PC-3 (cell line): ENCODE data around the gene N4BP3. TPM values are rescaled to one million over a fixed set of nuclear protein-coding genes. Genes with fewer than 3 reads are reported as not detected.

Experiments
- ATAC-seq: fragments of 200-7000 bp; cut with Tn5 transposase; 2 replicates; pipeline ENCODE4 v1.9.1; 2020; ENCODE audit warnings: mild to moderate bottlenecking, moderate library complexity
- BruUV-seq: library from RNA; stranded (reverse); fragments of 400-500 nt; replicated peaks from 2 replicates; lab custom pipeline; 2021; lab: Mats Ljungman, UMichigan
- CTCF ChIA-PET: fragments of 300-600 bp; sonication (Branson Sonifier 250); formaldehyde crosslinking; loops from one replicate; lab custom pipeline; 2022; ENCODE audit warnings: antibody characterized with exemption; lab: Charles Lee
- POLR2A ChIA-PET: fragments of 300-600 bp; sonication (Branson Sonifier 250); formaldehyde crosslinking; loops from one replicate; lab custom pipeline; 2022; ENCODE audit warnings: antibody characterized with exemption; ENCODE audit not compliant: unreplicated experiment; lab: Charles Lee
- DNase-seq: peaks from one replicate; pipeline ENCODE4 v3.0.0-alpha.2; 2015
- H2AFZ ChIP-seq: fragments of 300-600 bp; sonication (generic); 2 replicates; pipeline ENCODE4 v1.6.0; 2016; ENCODE audit warnings: antibody characterized with exemption, low read length
- H3F3A ChIP-seq: fragments of 300-600 bp; sonication (generic); one replicate; pipeline ENCODE4 v1.6.0; 2017; ENCODE audit warnings: antibody characterized with exemption, low read length, control low read depth, mild to moderate bottlenecking; ENCODE audit not compliant: unreplicated experiment
- H3K27ac ChIP-seq: fragments of 300-600 bp; sonication (generic); 2 replicates; pipeline ENCODE4 v1.5.1; 2016; ENCODE audit warnings: mild to moderate bottlenecking, low read length
- H3K27me3 ChIP-seq: fragments of 300-600 bp; sonication (generic); 2 replicates; pipeline ENCODE4 v1.6.1; 2016; ENCODE audit warnings: low read length, mixed read lengths
- H3K36me3 ChIP-seq: fragments of 300-600 bp; sonication (generic); 2 replicates; pipeline ENCODE4 v1.6.1; 2016; ENCODE audit warnings: low read depth, mixed run types, low read length, mixed read lengths
- H3K4me1 ChIP-seq: fragments of 300-600 bp; sonication (generic); 2 replicates; pipeline ENCODE4 v1.5.1; 2016; ENCODE audit warnings: low read length; ENCODE audit not compliant: insufficient read depth
- H3K4me2 ChIP-seq: fragments of 300-600 bp; sonication (generic); 2 replicates; pipeline ENCODE4 v1.6.0; 2016; ENCODE audit warnings: low read length
- H3K4me3 ChIP-seq: fragments of 300-600 bp; sonication (generic); 2 replicates; pipeline ENCODE4 v1.5.1; 2016; ENCODE audit warnings: mild to moderate bottlenecking, low read length, mixed read lengths
- H3K79me2 ChIP-seq: fragments of 300-600 bp; sonication (generic); 2 replicates; pipeline ENCODE4 v1.6.1; 2017; ENCODE audit warnings: low read length, mixed read lengths
- H3K9ac ChIP-seq: fragments of 300-600 bp; sonication (generic); 2 replicates; pipeline ENCODE4 v1.6.0; 2016; ENCODE audit warnings: mild to moderate bottlenecking, low read length
- H3K9me2 ChIP-seq: fragments of 300-600 bp; sonication (generic); replicated peaks from 2 replicates; pipeline ENCODE4 v1.6.1; 2016; ENCODE audit warnings: mixed run types, low read length, mixed read lengths
- H3K9me3 ChIP-seq: fragments of 300-600 bp; sonication (generic); 2 replicates; pipeline ENCODE4 v1.6.1; 2016; ENCODE audit warnings: low read length, mixed read lengths
- H4K20me1 ChIP-seq: fragments of 300-600 bp; sonication (generic); 2 replicates; pipeline ENCODE4 v1.6.1; 2016; ENCODE audit warnings: low read length, mixed read lengths
- CTCF ChIP-seq: fragments of 300-600 bp; sonication (generic); conservative IDR thresholded peaks from 2 replicates; pipeline ENCODE4 v1.5.1; 2017; ENCODE audit warnings: antibody characterized with exemption, low read depth, mild to moderate bottlenecking, low read length
- EZH2 ChIP-seq: fragments of 300-600 bp; sonication (generic); IDR thresholded peaks from one replicate; pipeline ENCODE4 v1.6.1; 2017; ENCODE audit warnings: antibody characterized with exemption, mild to moderate bottlenecking, low read length; ENCODE audit not compliant: unreplicated experiment
- EZH2phosphoT487 ChIP-seq: fragments of 300-600 bp; sonication (generic); IDR thresholded peaks from 2 replicates; pipeline ENCODE4 v1.6.1; 2018; ENCODE audit warnings: mild to moderate bottlenecking, antibody characterized with exemption, low read length, borderline replicate concordance
- intact Hi-C: fragments of 100-400 bp; cut with micrococcal nuclease; formaldehyde crosslinking; loops from 2 replicates; pipeline ENCODE4 v1.9.0; 2023
- total RNA-seq: library from RNA; depleted of rRNA; stranded (reverse); fragments of >200 nt; gene quantifications from 2 replicates; pipeline ENCODE4 v1.2.3, GENCODE V29; 2014

Gene N4BP3
- total RNA-seq, 1 experiment from 2014 or later: 0.36 TPM

- Histone ChIP-seq H3K27ac (no peak overlapping the region), H3K27me3 (no peaks in the 10 kb centered on the region), H3K79me2 (peaks cover 21% of the 10 kb centered on the region), H3K36me3 (peaks cover 38% of the 10 kb centered on the region), H3K9ac (no peak overlapping the region), H3K4me1 (peaks cover 21% of the 10 kb centered on the region), H3K9me2 (no peaks in the 10 kb centered on the region), H2AFZ (no peak overlapping the region), H3K4me3 (no peak overlapping the region), H3F3A (no peaks in the 10 kb centered on the region), H3K4me2 (no peak overlapping the region), H3K9me3 (no peaks in the 10 kb centered on the region), H4K20me1 (no peaks in the 10 kb centered on the region)
- TF ChIP-seq CTCF: no peak
- TF ChIP-seq EZH2phosphoT487: no peak
- TF ChIP-seq EZH2: no peak
- BruUV-seq: TSS peak; percentile 9
- POLR2A ChIA-PET: no interaction called here
- ATAC-seq: no peak
- intact Hi-C loops: no loop called here
- DNase-seq: no peak
- CTCF ChIA-PET: interaction anchor here (0.6 kb wide), 1 partner anchor 72 kb away, joined by 3 read pairs; no protein-coding TSS in a partner anchor
Measured at GRCh38 chr5:178149199-178149932, 36.0 kb downstream of the N4BP3 start.

GRCh38 chr5:178150977-178151734 lies 37.8 kb downstream of the N4BP3 start:
- H3K4me3 ChIP-seq: no peak overlapping the region
- H3K36me3 ChIP-seq: peaks cover 38% of the 10 kb centered on the region
- H3K4me2 ChIP-seq: no peak overlapping the region
- no peak overlapping the region for H3K9ac ChIP-seq
- H3K79me2 ChIP-seq: peaks cover 21% of the 10 kb centered on the region
- no peak overlapping the region for H3K27ac ChIP-seq
- intact Hi-C loops: loop anchor here (5.0 kb wide), 1 partner anchor 51 kb away; the partner anchor contains the start of gene HNRNPAB
- H2AFZ ChIP-seq: no peak overlapping the region
- ChIA-PET CTCF (no interaction called here), POLR2A (no interaction called here)
- H3K27me3 ChIP-seq: no peaks in the 10 kb centered on the region
- TF ChIP-seq EZH2phosphoT487: no peak
- BruUV-seq: no TSS peak
- no peaks in the 10 kb centered on the region for H3K9me3 ChIP-seq
- H3K4me1 ChIP-seq: peaks cover 19% of the 10 kb centered on the region
- H3K9me2 ChIP-seq: no peaks in the 10 kb centered on the region
- no peaks in the 10 kb centered on the region for H4K20me1 ChIP-seq
- no peaks in the 10 kb centered on the region for H3F3A ChIP-seq
- DNase-seq (no peak), ATAC-seq (no peak)

GRCh38 chr5:178152491-178153444 lies 39.4 kb downstream of the N4BP3 start:
- H3K79me2 ChIP-seq: peaks cover 21% of the 10 kb centered on the region
- intact Hi-C loops: loop anchor here (1.0 to 5.0 kb wide), 2 partner anchors 21 to 50 kb away; partner anchors contain the start of genes HNRNPAB and RMND5B
- BruUV-seq: no TSS peak
- ChIA-PET CTCF (interaction anchor here (1.2 kb wide), 1 partner anchor 77 kb away, joined by 5 read pairs; no protein-coding TSS in a partner anchor), POLR2A (no interaction called here)
- peak overlapping the region; percentile 38; the same call in 1 of the 2 replicates for H2AFZ ChIP-seq
- no peaks in the 10 kb centered on the region for H3K9me3 ChIP-seq
- H3K9ac ChIP-seq: peak overlapping the region; percentile 92
- H3K27me3 ChIP-seq: no peaks in the 10 kb centered on the region
- H3K36me3 ChIP-seq: peaks cover 28% of the 10 kb centered on the region
- no peaks in the 10 kb centered on the region for H3K9me2 ChIP-seq
- peaks cover 7% of the 10 kb centered on the region; the same call in 1 of the 2 replicates for H3K4me1 ChIP-seq
- TF ChIP-seq EZH2 (no peak), CTCF (no peak), EZH2phosphoT487 (no peak)
- peak overlapping the region; percentile 92 for H3K4me3 ChIP-seq
- ATAC-seq (no peak), DNase-seq (no peak)
- H3F3A ChIP-seq: no peaks in the 10 kb centered on the region
- peak overlapping the region; percentile 92 for H3K4me2 ChIP-seq
- H4K20me1 ChIP-seq: no peaks in the 10 kb centered on the region
- peak overlapping the region; percentile 12; the same call in 1 of the 2 replicates for H3K27ac ChIP-seq
